ENCODE data around the gene CACNA1G.

Gene CACNA1G

GRCh38 chr17:50635732-50635981 lies 75.1 kb downstream of the CACNA1G start:
- DNase-seq: no peak

- DNase-seq: no peak
Observed at GRCh38 chr17:50635982-50636803, 75.7 kb downstream of the CACNA1G start.

DNA sequence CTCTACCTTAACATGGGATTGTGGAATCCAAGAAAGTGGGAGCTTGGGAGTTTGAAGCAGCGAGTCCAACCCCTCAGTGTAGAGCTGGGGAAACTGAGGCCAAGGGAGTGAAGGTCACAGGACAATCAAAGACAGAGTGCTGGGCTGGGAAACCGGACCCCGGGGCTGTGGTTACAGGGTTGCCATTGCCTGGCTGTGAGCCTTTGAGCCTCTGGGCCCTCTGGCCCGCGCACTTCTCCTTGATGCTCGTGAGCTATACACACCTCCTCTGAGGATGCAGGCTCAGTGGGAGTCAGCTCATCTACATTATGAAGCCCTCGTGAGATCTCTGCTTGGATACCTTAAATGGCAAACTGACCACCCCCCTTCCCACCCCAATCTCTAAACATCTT lies 76.3 kb downstream of the CACNA1G start:
- no peak for DNase-seq

- no peak for DNase-seq
Observed at GRCh38 chr17:50637829-50638605, 77.5 kb downstream of the CACNA1G start.

DNA sequence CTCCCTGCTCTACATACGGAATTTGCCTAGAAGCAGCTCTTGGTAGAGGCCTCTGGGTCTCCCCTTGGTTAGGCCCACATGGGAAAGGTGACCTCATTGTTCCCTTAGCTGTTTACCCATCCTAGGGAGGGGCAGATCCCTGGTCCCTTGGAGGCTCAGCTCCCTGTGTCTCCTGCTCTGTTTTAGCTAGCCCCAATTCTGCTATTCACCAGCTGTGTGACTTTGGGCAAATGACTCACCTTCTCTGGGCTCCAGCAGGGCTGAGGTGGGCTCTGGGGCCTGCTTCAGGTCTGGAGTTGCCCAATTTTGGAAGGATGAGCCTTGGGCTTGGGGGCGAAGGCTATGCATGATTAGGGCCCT lies 78.1 kb downstream of the CACNA1G start:
- no peak for DNase-seq

GRCh38 chr17:50638966-50639713 lies 78.6 kb downstream of the CACNA1G start:
- no peak for DNase-seq

- DNase-seq: no peak
Observed at GRCh38 chr17:50640686-50641351, 80.3 kb downstream of the CACNA1G start.

DNA sequence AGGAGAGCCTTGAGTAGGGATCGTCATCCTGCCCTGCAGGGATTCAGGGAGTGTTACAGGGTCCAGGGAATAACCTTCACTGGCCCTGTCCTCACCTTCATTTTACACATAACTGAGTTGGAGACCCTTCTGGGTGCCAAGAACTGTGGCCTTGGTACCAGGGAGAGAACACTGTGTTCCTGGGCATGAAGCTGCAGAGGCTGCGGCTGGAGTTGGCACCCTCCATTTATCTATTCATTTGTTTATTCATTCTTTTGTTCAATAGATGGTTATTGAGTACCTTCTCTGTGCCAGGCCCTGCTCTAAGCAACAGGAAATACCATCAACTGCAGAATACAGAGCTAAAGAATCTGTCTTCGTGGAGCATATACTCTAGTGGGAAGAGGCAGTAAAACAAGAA lies 80.8 kb downstream of the CACNA1G start:
- no peak for DNase-seq

GRCh38 chr17:50642071-50642721 lies 81.7 kb downstream of the CACNA1G start:
- no peak for DNase-seq

GRCh38 chr17:50642722-50643656 lies 82.5 kb downstream of the CACNA1G start:
- no peak for DNase-seq

GRCh38 chr17:50645748-50646682 lies 85.5 kb downstream of the CACNA1G start:
- DNase-seq: no peak

DNA sequence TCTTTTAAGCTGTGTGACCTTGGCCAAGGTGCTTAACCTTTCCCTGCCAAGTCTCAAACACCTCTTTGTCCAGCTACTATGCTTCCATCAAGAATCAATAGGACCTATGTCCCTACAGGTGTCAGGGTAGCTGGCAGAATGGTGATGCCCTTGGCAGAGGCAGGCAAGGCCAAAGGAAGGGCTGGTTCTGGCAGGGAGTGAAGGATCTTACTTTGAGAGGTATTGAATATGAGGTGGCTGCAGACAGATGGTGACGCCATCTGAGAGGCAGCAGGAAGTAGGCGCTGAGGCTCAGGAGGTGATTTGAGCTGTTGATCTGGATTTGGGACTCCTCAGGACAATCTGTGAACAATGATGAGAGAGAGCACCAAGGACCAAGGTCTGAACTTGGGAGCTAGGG lies 86.7 kb downstream of the CACNA1G start:
- no peak for DNase-seq

DNA sequence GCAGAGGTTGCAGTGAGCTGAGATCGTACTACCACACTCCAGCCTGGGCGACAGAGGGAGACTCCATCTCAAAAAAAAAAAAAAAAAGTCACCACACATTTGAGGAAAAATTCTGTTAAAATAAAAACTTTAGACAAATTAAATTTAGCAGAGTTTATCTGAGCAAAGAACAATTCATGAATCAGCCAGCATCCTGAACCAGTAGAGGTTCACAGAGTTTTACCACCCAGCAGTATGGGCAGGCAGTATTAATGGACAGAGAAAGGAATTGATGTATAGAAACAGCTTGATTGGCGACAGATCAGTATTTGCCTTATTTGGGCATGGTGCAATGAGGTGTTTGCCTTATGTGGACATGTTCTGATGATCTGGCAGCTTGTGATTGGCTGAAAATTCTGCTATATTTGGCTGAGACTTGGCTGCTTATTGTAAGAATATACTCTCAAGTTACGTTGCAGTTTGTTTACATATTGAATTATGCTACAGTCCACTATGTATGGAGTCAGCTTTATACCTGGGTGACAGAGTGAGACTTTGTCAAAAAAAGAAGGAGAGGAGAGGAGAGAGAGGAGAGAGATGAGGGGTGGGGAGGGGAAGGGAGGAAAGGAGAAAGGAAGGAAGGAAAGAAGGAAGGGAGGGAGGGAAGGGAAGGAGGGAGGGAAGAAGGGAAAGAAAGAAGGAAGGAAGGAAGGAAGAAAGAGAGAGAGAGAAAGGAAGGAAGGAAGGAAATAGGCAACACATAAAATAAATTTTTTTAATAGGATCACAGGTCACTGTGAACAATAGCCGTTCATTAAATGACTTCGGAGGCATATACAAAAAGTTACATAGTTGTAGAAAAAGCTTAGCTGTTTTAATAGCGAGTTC lies 88.8 kb downstream of the CACNA1G start:
- DNase-seq: no peak

DNA sequence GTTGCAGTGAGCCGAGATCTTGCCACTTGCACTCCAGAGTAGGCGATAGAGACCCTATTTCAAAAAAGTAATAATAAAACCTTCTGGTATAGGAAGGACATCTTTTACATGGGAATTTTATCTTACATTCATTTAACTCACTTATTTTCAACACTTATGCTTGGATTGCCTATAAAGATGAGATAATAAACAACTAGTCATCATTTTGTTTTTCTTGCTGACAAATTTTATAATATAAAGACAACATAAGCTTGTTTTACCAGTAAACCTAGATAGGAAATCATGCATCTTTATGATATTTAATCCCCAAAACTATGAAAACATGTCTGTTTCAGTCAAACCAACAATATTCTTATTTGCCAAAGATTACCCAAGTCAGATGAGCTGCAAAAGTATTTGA lies 91.1 kb downstream of the CACNA1G start:
- DNase-seq: no peak

GRCh38 chr17:50653738-50654137 lies 93.2 kb downstream of the CACNA1G start:
- DNase-seq: no peak

DNA sequence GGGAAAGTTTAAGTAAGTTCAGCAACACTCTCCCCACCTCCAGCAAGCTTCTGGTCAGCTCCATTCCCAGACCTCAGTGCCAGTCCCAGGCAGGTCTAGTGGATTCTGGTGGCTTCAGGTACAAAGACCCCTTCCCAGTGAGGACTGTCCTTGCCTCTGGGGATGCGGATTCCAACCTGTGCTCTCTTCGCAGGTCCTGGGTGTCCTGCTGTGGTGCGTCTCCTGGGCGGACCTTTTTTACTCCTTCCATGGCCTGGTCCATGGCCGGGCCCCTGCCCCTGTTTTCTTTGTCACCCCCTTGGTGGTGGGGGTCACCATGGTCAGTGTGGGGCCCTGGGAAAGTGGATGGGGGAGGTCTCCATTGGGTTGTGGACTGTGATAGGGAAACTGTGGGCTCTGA lies 96.0 kb downstream of the CACNA1G start:
- no peak for DNase-seq

DNA sequence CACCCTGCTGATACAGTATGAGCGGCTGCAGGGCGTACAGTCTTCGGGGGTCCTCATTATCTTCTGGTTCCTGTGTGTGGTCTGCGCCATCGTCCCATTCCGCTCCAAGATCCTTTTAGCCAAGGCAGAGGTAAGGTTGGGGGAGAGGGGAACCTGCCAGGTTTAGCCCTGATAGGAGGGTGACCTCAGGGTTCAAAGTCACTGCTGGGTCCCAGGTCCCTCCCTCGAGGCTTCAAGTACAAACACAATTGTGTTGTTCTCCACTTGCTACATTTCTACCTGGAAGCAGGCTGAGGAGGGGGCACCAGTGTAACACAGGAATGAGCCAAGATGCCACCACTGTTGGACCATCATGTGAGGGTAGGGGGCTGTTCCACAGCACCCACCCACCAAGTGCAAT lies 96.5 kb downstream of the CACNA1G start:
- no peak for DNase-seq

DNA sequence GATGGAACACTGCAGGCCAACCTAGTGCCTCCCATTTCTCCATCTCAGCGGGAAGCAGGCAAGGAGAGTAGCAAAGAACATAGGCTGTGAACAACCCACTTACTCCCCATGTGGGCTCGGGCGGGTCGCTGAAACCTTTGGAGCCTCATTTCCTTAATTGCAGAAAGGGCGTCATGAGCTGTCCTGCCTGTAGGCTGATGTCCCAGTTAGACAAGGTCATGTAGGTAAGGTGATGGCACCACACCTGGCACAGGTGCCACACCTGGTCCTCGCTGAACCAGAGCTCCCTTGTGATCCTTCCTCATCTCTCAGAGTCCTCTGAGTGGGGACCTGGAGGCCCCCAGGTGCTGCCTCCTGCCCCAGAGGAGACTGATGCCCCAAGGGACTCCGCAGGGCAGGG lies 97.1 kb downstream of the CACNA1G start:
- no peak for DNase-seq

DNA sequence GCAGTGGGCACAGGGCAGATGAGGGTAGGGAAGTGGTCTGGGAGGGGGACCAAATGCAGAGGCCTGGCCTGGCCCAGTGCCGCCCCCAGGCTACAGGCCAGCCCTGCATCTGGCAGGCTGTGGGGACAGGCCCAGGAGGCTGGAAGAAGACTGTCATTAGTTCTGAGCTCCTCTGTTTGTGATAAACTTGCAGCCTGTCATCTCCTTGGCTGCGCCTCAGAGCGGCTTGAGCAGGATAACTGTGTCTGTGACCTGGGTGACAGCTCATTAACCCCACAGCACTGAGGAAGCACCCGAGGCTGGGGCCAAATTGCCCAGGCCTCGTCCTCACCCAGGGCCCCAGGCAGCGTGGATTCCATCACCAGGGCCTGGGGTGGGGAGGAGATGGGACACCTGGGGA lies 98.1 kb downstream of the CACNA1G start:
- no peak for DNase-seq

GRCh38 chr17:50659179-50659578 lies 98.7 kb downstream of the CACNA1G start:
- no peak for DNase-seq

All from NCI-H1930 (cell line).